Right forelimb (tissue), 1 donor: Measurements from ENCODE around the gene SSTR1.
A peak's percentile ranks its signal among the peaks of the same experiment; 100 is the strongest.

Source experiments
- DNase-seq: peaks from one replicate; pipeline ENCODE4 v3.0.0-alpha.2; 2018

The SSTR1 gene

GRCh38 chr14:38243696-38244240 is 36.1 kb downstream of the SSTR1 start:
- DNase-seq = no peak

GRCh38 chr14:38248321-38249028 is 40.8 kb downstream of the SSTR1 start:
- no peak for DNase-seq

GRCh38 chr14:38250331-38250730 is 42.6 kb downstream of the SSTR1 start:
- DNase-seq = no peak

- no peak for DNase-seq
Measured at GRCh38 chr14:38252066-38252710, 44.5 kb downstream of the SSTR1 start.

GRCh38 chr14:38253676-38254075 is 46.0 kb downstream of the SSTR1 start:
- DNase-seq = no peak

- DNase-seq = no peak
Measured at GRCh38 chr14:38254571-38255407, 47.1 kb downstream of the SSTR1 start.

GRCh38 chr14:38255408-38255672 is 47.6 kb downstream of the SSTR1 start:
- no peak for DNase-seq

GRCh38 chr14:38255673-38256532 is 48.2 kb downstream of the SSTR1 start, which contains the start of gene CLEC14A:
Gene CLEC14A (minus strand): TSS chr14:38256093. CDS start chr14:38256022, 71 bp downstream.
- DNase-seq = peak; percentile 80

GRCh38 chr14:38256533-38256840 is 48.8 kb downstream of the SSTR1 start:
- DNase-seq = no peak

- no peak for DNase-seq
Measured at GRCh38 chr14:38257507-38257906, 49.8 kb downstream of the SSTR1 start.

- no peak for DNase-seq
Measured at GRCh38 chr14:38261620-38262019, 53.9 kb downstream of the SSTR1 start.
